NT2/D1 (cell line): Measurements from ENCODE around the gene WNT10A.

Source experiments
- YY1 ChIP-seq: IDR thresholded peaks from 2 replicates; pipeline ENCODE4 v1.6.1; 2011; ENCODE audit not compliant: insufficient read length, insufficient read depth
- ZNF274 ChIP-seq: IDR thresholded peaks from 2 replicates; pipeline ENCODE4 v1.6.1; 2011; ENCODE audit warnings: mild to moderate bottlenecking, low read depth, low read length

DNA sequence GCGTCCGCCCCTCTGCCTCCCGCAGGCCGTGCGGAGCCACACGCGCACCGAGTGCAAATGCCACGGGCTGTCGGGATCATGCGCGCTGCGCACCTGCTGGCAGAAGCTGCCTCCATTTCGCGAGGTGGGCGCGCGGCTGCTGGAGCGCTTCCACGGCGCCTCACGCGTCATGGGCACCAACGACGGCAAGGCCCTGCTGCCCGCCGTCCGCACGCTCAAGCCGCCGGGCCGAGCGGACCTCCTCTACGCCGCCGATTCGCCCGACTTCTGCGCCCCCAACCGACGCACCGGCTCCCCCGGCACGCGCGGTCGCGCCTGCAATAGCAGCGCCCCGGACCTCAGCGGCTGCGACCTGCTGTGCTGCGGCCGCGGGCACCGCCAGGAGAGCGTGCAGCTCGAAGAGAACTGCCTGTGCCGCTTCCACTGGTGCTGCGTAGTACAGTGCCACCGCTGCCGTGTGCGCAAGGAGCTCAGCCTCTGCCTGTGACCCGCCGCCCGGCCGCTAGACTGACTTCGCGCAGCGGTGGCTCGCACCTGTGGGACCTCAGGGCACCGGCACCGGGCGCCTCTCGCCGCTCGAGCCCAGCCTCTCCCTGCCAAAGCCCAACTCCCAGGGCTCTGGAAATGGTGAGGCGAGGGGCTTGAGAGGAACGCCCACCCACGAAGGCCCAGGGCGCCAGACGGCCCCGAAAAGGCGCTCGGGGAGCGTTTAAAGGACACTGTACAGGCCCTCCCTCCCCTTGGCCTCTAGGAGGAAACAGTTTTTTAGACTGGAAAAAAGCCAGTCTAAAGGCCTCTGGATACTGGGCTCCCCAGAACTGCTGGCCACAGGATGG is 7.1 kb upstream of the WNT10A start:
- TF ChIP-seq YY1, result no peak
- TF ChIP-seq ZNF274, result no peak
